GM21447 (cell line): ENCODE data around the gene CSTF1.

Source experiments
- ATAC-seq: cut with Tn5 transposase; IDR thresholded peaks from one replicate; pipeline ENCODE4 v1.9.1; 2021; ENCODE audit not compliant: unreplicated experiment

CSTF1 gene

GRCh38 chr20:56449459-56449858, 57.0 kb downstream of the CSTF1 start:
- no peak for ATAC-seq

DNA sequence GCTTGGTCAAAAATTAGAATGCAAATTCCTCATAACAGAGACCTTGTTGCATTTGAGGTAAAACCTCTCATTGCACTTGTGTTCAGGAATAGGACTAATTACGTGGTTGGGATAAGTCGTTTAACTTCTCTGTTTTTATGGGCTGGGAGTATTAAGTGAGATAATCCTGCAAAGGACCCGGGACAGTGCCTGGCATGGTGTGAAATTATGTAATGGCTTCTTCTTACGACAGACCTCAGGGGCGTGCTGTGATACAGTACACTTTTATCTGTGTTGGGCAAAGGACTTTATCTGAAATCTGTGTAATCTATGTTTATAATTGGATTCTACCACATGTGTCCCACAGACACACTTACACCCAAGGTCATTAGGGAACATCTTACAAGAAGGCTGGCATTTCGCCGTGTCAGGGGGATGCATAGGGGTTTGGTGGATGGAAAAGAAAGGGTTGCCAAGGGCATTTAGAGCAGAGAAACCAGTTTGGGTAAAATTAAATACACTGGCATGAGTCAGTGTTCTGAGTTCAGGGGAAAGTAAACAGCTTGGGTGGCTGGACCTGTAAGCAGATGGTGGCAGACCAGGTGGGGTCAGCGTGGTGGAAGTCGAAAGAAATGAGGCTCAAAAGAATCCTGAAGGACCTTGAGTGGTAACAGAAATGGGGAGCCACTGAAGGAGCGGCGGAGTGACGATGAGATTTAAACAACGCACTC, 58.8 kb downstream of the CSTF1 start:
- ATAC-seq, result no peak

DNA sequence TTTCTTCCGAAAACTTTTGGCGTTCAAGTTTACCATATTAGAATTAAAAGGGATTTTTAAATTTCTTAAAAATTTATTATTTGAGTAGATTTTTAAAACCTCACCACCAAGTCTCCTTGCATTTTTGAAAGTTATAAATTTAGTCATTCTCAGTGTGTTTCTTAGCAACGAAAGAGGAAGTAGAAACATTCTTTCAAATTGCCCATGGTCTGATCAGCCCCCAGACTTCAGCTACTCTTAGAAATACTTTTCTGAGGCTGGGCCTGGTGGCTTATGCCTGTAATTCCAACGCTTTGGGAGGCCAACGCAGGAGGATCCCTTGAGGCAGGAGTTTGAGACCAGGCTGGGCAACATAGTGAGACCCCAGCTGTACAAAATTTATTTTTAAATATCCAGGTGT, 60.9 kb downstream of the CSTF1 start:
- peak; percentile 69 for ATAC-seq

- ATAC-seq, result peak; percentile 93
Measured at GRCh38 chr20:56454754-56455153, 62.3 kb downstream of the CSTF1 start.
